Activated CD4-positive, alpha-beta T cell treated with anti-CD3 and anti-CD28 coated beads for 36 hours (primary cell): Measurements from ENCODE around the gene SLCO2A1. TPM values are rescaled to one million over a fixed set of nuclear protein-coding genes. Genes with fewer than 3 reads are reported as not detected.

ENCODE experiments used
- ATAC-seq: fragments of 200-7000 bp; cut with Tn5 transposase; one replicate; pipeline ENCODE4 v1.10.0; 2021; ENCODE audit warnings: mild to moderate bottlenecking, moderate library complexity
- CTCF ChIA-PET: fragments of 350-600 bp; sonication (Branson Sonifier 250); formaldehyde crosslinking; loops from one replicate; lab custom pipeline; 2021; ENCODE audit warnings: antibody characterized with exemption; lab: Charles Lee
- POLR2A ChIA-PET: fragments of 350-600 bp; sonication (Branson Sonifier 250); formaldehyde crosslinking; loops from one replicate; lab custom pipeline; 2021; ENCODE audit warnings: antibody characterized with exemption, inconsistent platforms; lab: Charles Lee
- DNase-seq: peaks from one replicate; pipeline ENCODE4 v3.0.0-alpha.2; 2020
- H3K27ac Mint-ChIP-seq: one replicate; pipeline ENCODE4 v1.8.0; 2021; ENCODE audit warnings: mixed read lengths
- H3K27me3 Mint-ChIP-seq: one replicate; pipeline ENCODE4 v1.8.0; 2021; ENCODE audit warnings: mixed read lengths
- H3K36me3 Mint-ChIP-seq: one replicate; pipeline ENCODE4 v1.8.0; 2021; ENCODE audit warnings: low read depth, mixed read lengths
- H3K4me1 Mint-ChIP-seq: one replicate; pipeline ENCODE4 v1.8.0; 2021; ENCODE audit warnings: mixed read lengths
- H3K4me3 Mint-ChIP-seq: one replicate; pipeline ENCODE4 v1.8.0; 2021; ENCODE audit warnings: mild to moderate bottlenecking, moderate library complexity, mixed read lengths
- H3K9me3 Mint-ChIP-seq: one replicate; pipeline ENCODE4 v1.8.0; 2021; ENCODE audit warnings: low read depth, mixed read lengths
- intact Hi-C, 2 experiments: fragments of 100-400 bp; cut with DNase I in 1 of 2; cut with micrococcal nuclease in 1 of 2; formaldehyde crosslinking; loops; one replicate each; pipeline versions ENCODE4 v1.14.2 to v1.15.1; 2022 to 2024; cut with DNase I, micrococcal nuclease
- total RNA-seq, 2 experiments: library from RNA; stranded (reverse); gene quantifications; one replicate each; pipeline ENCODE4 v1.2.3, GENCODE V29; 2021

Gene SLCO2A1
- total RNA-seq, 2 experiments from 2014 or later, result not detected

GRCh38 chr3:133995264-133995663, 34.5 kb downstream of the SLCO2A1 start:
- Mint-ChIP-seq H3K27ac (no peak overlapping the region), H3K4me3 (no peak overlapping the region), H3K27me3 (peaks cover 2% of the 10 kb centered on the region), H3K36me3 (no peaks in the 10 kb centered on the region), H3K4me1 (no peaks in the 10 kb centered on the region), H3K9me3 (no peaks in the 10 kb centered on the region)
- intact Hi-C loops, result no loop called here
- ChIA-PET POLR2A (no interaction called here), CTCF (no interaction called here)
- ATAC-seq (no peak), DNase-seq (no peak)

DNA sequence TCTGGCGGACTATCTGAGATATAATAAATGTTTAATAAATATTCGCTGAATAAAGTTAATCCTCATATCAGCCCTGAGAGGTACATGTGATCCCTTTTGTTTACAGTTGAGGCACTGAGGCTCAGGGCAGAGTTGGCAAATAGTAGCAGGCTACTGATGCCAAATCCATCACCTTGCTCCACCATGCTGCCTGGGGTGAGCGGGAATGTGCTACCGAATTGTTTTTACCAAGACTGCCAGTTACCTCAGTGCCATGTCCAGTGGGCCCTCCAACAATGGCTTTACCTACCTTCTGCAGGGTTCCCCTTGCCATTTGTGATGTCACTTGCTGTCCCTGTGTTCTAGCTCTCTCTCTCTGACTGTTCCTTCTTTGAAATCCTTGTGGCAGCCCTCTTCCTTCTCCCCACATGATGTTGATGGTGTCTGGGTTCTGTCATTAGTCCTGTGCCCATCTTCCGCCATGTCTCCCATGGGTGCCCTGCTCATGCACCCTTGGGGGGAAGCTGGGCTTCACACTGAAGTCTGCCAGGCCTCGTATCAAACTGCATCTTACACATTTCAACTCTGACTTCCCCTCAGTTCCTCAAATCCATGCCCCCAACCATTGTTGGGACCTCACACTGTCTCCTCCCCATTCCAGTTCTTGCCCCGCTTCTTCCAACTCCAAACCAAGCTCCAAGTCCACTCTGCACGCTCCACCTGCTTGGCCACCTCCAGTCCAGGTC, 35.4 kb downstream of the SLCO2A1 start:
- ChIA-PET CTCF (interaction anchor here (0.6 kb wide), 1 partner anchor 217 kb away, joined by 3 read pairs; no protein-coding TSS in a partner anchor), POLR2A (no interaction called here)
- intact Hi-C loops, result no loop called here
- no peak for DNase-seq
- H3K36me3 Mint-ChIP-seq, result no peaks in the 10 kb centered on the region
- H3K27ac Mint-ChIP-seq, result no peak overlapping the region
- H3K27me3 Mint-ChIP-seq, result peaks cover 4% of the 10 kb centered on the region
- H3K4me3 Mint-ChIP-seq, result no peak overlapping the region
- no peak for ATAC-seq
- no peaks in the 10 kb centered on the region for H3K9me3 Mint-ChIP-seq
- no peaks in the 10 kb centered on the region for H3K4me1 Mint-ChIP-seq

DNA sequence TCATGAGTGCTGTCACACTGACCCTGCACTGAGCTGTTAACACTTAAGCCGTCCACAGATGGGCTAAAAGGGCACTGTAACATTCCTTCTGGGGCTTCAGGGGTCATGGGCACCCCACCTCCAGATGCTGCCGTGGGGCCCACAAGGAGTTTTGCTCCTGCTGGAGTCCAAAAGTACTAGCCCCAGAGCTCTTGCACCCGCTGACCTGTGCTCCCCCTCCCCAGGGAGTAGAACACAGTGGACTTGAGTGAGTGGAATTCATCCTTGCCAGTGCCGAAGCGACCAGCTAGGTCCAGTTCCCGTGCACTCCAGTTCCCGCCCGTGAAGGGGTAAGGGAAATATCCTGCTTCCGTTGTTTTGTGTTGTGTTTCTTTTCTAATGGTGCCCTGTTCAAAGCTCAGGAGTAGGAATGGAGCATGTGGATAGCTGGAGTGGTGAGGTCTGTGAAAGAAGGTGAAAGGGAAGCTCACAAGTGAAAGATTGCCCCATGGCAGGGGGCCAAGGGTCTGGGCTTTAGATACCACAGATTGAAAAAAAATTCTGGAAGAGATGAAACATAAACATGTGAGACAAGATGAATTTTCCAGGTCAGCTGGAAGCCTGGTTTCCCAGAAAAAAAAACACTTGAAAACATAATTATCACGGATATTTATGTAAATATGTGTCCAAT, 36.6 kb downstream of the SLCO2A1 start:
- H3K9me3 Mint-ChIP-seq, result no peaks in the 10 kb centered on the region
- DNase-seq, result no peak
- no peaks in the 10 kb centered on the region for H3K36me3 Mint-ChIP-seq
- no peak overlapping the region for H3K27ac Mint-ChIP-seq
- H3K4me1 Mint-ChIP-seq, result no peaks in the 10 kb centered on the region
- CTCF ChIA-PET, result interaction anchor here (1.3 kb wide), 1 partner anchor 10 kb away, joined by 3 read pairs; no protein-coding TSS in a partner anchor
- no peak overlapping the region for H3K4me3 Mint-ChIP-seq
- peaks cover 4% of the 10 kb centered on the region for H3K27me3 Mint-ChIP-seq
- POLR2A ChIA-PET, result no interaction called here
- no peak for ATAC-seq
- intact Hi-C loops, result no loop called here

- H3K9me3 Mint-ChIP-seq, result no peaks in the 10 kb centered on the region
- H3K27ac Mint-ChIP-seq, result no peak overlapping the region
- no peak overlapping the region for H3K4me3 Mint-ChIP-seq
- no peaks in the 10 kb centered on the region for H3K36me3 Mint-ChIP-seq
- H3K27me3 Mint-ChIP-seq, result peaks cover 4% of the 10 kb centered on the region
- H3K4me1 Mint-ChIP-seq, result no peaks in the 10 kb centered on the region
- no peak for ATAC-seq
- ChIA-PET CTCF (interaction anchor here (0.6 to 1.3 kb wide), 2 partner anchors 9 to 11 kb away, joined by 3 to 4 read pairs; no protein-coding TSS in a partner anchor), POLR2A (no interaction called here)
- intact Hi-C loops, result no loop called here
- no peak for DNase-seq
Observed at GRCh38 chr3:133992381-133992780, 37.3 kb downstream of the SLCO2A1 start.

- Mint-ChIP-seq H3K4me3 (no peak overlapping the region), H3K27me3 (peaks cover 4% of the 10 kb centered on the region), H3K9me3 (no peaks in the 10 kb centered on the region), H3K36me3 (no peaks in the 10 kb centered on the region), H3K27ac (no peak overlapping the region), H3K4me1 (no peaks in the 10 kb centered on the region)
- ATAC-seq, result no peak
- POLR2A ChIA-PET, result no interaction called here
- no peak for DNase-seq
- intact Hi-C loops, result no loop called here
- CTCF ChIA-PET, result interaction anchor here (0.6 kb wide), 1 partner anchor 10 kb away, joined by 4 read pairs; no protein-coding TSS in a partner anchor
Observed at GRCh38 chr3:133991637-133992036, 38.1 kb downstream of the SLCO2A1 start.

- Mint-ChIP-seq H3K27me3 (peaks cover 4% of the 10 kb centered on the region), H3K9me3 (no peaks in the 10 kb centered on the region), H3K4me1 (no peaks in the 10 kb centered on the region), H3K36me3 (no peaks in the 10 kb centered on the region), H3K27ac (no peak overlapping the region), H3K4me3 (no peak overlapping the region)
- DNase-seq (no peak), ATAC-seq (no peak)
- POLR2A ChIA-PET, result no interaction called here
- intact Hi-C loops, result no loop called here
- CTCF ChIA-PET, result no interaction called here
Observed at GRCh38 chr3:133991209-133991608, 38.5 kb downstream of the SLCO2A1 start.

- Mint-ChIP-seq H3K4me3 (no peak overlapping the region), H3K27ac (no peak overlapping the region), H3K27me3 (peaks cover 4% of the 10 kb centered on the region), H3K9me3 (no peaks in the 10 kb centered on the region), H3K36me3 (no peaks in the 10 kb centered on the region), H3K4me1 (no peaks in the 10 kb centered on the region)
- ATAC-seq, result no peak
- CTCF ChIA-PET, result no interaction called here
- POLR2A ChIA-PET, result no interaction called here
- intact Hi-C loops, result no loop called here
- no peak for DNase-seq
Observed at GRCh38 chr3:133989936-133990702, 39.6 kb downstream of the SLCO2A1 start.

- POLR2A ChIA-PET, result no interaction called here
- Mint-ChIP-seq H3K27ac (no peak overlapping the region), H3K27me3 (peaks cover 2% of the 10 kb centered on the region), H3K4me1 (no peaks in the 10 kb centered on the region), H3K4me3 (no peak overlapping the region), H3K9me3 (no peaks in the 10 kb centered on the region), H3K36me3 (no peaks in the 10 kb centered on the region)
- CTCF ChIA-PET, result no interaction called here
- ATAC-seq (no peak), DNase-seq (no peak)
- intact Hi-C loops, result no loop called here
Observed at GRCh38 chr3:133988631-133989161, 41.0 kb downstream of the SLCO2A1 start.

GRCh38 chr3:133987948-133988484, 41.7 kb downstream of the SLCO2A1 start:
- H3K27ac Mint-ChIP-seq, result no peak overlapping the region
- no peaks in the 10 kb centered on the region for H3K9me3 Mint-ChIP-seq
- H3K27me3 Mint-ChIP-seq, result peaks cover 2% of the 10 kb centered on the region
- ATAC-seq, result no peak
- H3K36me3 Mint-ChIP-seq, result no peaks in the 10 kb centered on the region
- no peak overlapping the region for H3K4me3 Mint-ChIP-seq
- ChIA-PET POLR2A (no interaction called here), CTCF (no interaction called here)
- intact Hi-C loops, result no loop called here
- no peaks in the 10 kb centered on the region for H3K4me1 Mint-ChIP-seq
- no peak for DNase-seq

- no peak overlapping the region for H3K27ac Mint-ChIP-seq
- intact Hi-C loops, result no loop called here
- H3K4me3 Mint-ChIP-seq, result no peak overlapping the region
- H3K27me3 Mint-ChIP-seq, result peaks cover 2% of the 10 kb centered on the region
- CTCF ChIA-PET, result no interaction called here
- DNase-seq (no peak), ATAC-seq (no peak)
- H3K9me3 Mint-ChIP-seq, result no peaks in the 10 kb centered on the region
- POLR2A ChIA-PET, result no interaction called here
- H3K4me1 Mint-ChIP-seq, result no peaks in the 10 kb centered on the region
- no peaks in the 10 kb centered on the region for H3K36me3 Mint-ChIP-seq
Observed at GRCh38 chr3:133987136-133987535, 42.6 kb downstream of the SLCO2A1 start.

GRCh38 chr3:133986311-133986710, 43.4 kb downstream of the SLCO2A1 start:
- intact Hi-C loops, result no loop called here
- ChIA-PET CTCF (interaction anchor here (0.6 kb wide), 1 partner anchor 77 kb away, joined by 3 read pairs; no protein-coding TSS in a partner anchor), POLR2A (no interaction called here)
- no peaks in the 10 kb centered on the region for H3K9me3 Mint-ChIP-seq
- no peak overlapping the region for H3K27ac Mint-ChIP-seq
- no peak overlapping the region for H3K4me3 Mint-ChIP-seq
- DNase-seq (no peak), ATAC-seq (no peak)
- H3K4me1 Mint-ChIP-seq, result no peaks in the 10 kb centered on the region
- no peaks in the 10 kb centered on the region for H3K36me3 Mint-ChIP-seq
- peaks cover 2% of the 10 kb centered on the region for H3K27me3 Mint-ChIP-seq
